ENCODE data around the gene KISS1. TPM values are rescaled to one million over a fixed set of nuclear protein-coding genes. Genes with fewer than 3 reads are reported as not detected.

KISS1 gene
- total RNA-seq, 1 donor from 2014 or later, result not detected

DNA sequence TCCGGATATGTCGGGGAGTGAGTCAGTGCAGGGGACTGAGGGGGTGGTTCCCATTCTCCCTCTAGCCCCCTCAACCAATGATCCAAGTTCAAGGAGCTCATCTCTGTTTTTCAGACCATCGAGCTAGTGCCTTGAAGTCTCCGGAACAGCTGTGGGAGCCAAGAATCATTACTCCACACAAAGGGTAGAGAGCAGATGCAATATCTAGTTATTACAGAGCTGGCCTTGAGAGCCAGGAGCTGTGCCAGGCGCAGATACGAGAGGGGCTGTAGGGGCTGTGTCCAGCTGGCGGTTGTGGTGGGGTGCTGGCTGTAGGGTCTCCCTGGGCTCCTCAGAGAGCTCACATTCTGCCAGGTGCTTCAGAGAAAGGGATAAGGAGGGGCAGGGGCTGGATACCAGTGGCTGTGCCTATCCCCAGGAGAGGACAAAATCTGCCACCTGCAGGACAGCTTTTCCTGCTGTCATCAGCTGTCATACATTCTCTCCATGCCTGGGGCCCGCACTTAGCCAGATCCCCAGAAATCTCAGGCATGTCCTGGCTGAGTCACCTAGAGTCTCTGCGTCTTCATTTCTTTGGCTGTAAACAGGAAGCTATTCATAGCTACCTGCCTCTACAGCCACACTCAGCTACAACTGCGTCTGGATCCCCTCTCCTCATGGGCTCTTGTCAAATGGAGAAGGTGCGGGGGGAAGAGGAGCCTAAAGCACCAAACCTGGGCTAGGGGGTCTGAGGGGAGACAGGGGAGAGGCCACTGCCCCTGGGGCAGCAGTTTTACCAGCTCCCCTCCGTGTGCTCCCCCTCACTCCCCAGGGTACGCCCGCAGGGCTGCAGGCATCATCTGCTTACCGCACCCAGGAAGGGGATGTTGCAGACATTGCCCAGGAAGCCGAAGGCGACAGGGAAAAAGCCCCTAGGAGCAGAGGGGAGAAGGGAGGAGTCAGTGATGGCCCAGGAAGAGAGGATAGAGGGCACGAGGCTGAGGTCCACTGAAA, 2.4 kb upstream of the KISS1 start:
- Mint-ChIP-seq H3K4me3 (ENCODE audit: low read depth) (no peak overlapping the region), H3K36me3 (ENCODE audit: low read depth) (no peaks in the 10 kb centered on the region), H3K9me3 (no peaks in the 10 kb centered on the region), H3K4me1 (ENCODE audit: low read depth) (no peaks in the 10 kb centered on the region), H3K27me3 (ENCODE audit: low read depth) (peaks cover 3% of the 10 kb centered on the region), H3K27ac (no peak overlapping the region)
- intact Hi-C loops (cut with micrococcal nuclease), result no loop called here
- no peak for DNase-seq (ENCODE audit: low spot score)

DNA sequence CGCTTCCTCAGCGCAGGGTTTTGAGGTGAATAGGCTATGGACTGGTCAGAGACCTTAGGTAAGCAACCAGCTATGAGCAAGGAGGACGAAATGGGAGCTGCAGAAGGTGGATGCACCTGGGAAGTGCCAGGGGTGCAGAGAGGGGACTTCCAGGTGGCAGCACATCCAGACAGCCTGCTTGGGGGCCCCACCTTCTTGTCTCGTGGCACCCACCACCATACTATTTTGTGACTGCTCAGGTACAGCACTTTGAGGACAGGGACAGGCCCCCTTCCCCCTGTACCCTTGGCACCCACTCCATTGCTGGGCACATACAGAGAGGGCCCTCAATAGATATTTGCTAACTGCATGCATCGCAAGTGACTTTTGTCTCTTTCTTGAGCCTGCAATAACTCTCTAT, 777 bp upstream of the KISS1 start:
- DNase-seq (ENCODE audit: low spot score), result no peak
- Mint-ChIP-seq H3K27ac (no peak overlapping the region), H3K4me1 (ENCODE audit: low read depth) (no peaks in the 10 kb centered on the region), H3K36me3 (ENCODE audit: low read depth) (no peaks in the 10 kb centered on the region), H3K9me3 (no peaks in the 10 kb centered on the region), H3K4me3 (ENCODE audit: low read depth) (no peak overlapping the region), H3K27me3 (ENCODE audit: low read depth) (peaks cover 8% of the 10 kb centered on the region)
- intact Hi-C loops (cut with micrococcal nuclease), result no loop called here

DNA sequence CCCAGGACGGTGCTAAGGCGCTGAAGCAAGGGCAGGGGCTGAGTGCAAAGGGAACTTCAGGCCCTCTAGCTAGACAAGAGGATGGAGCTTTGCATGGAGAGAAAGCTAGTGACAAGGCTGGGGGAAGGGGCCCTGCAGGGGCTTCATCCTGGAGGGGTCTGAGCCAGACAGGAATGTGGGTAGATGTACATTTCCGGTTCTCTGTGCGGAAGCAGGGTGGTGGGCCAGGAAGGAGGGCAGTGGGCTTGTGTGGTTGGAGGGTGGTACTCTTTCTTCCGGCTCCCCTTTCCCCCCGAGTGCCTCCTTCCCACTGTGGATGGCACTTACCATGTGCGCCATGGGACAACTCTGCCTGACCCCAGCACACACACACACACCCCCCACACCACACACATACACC, 1.5 kb downstream of the KISS1 start:
- H3K9me3 Mint-ChIP-seq, result no peaks in the 10 kb centered on the region
- no peak for DNase-seq (ENCODE audit: low spot score)
- intact Hi-C loops (cut with micrococcal nuclease), result no loop called here
- H3K4me1 Mint-ChIP-seq (ENCODE audit: low read depth), result peaks cover 3% of the 10 kb centered on the region
- H3K4me3 Mint-ChIP-seq (ENCODE audit: low read depth), result no peak overlapping the region
- H3K27ac Mint-ChIP-seq, result no peak overlapping the region
- H3K27me3 Mint-ChIP-seq (ENCODE audit: low read depth), result peaks cover 21% of the 10 kb centered on the region
- no peaks in the 10 kb centered on the region for H3K36me3 Mint-ChIP-seq (ENCODE audit: low read depth)

DNA sequence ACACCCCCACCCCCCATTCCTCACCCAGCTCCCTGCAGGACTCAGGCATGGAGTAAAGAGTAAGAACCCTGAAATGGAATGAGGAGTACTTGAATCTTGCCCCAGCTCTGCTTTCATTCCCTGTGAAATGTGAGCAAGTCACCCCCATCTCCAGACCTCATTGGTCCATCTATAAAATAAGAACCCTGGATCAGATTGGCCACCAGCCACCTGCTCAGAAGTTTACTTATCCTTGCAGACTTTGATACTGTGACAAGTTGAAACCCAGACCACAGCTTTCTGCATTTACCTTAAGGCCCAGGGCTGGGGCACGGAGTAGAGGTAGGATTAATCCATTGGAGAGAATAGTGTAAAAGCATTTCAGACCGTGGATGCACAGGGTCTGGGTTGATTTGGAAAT, 2.2 kb downstream of the KISS1 start:
- Mint-ChIP-seq H3K4me1 (ENCODE audit: low read depth) (peaks cover 7% of the 10 kb centered on the region), H3K9me3 (no peaks in the 10 kb centered on the region), H3K4me3 (ENCODE audit: low read depth) (no peak overlapping the region), H3K36me3 (ENCODE audit: low read depth) (no peaks in the 10 kb centered on the region), H3K27me3 (ENCODE audit: low read depth) (peaks cover 27% of the 10 kb centered on the region), H3K27ac (no peak overlapping the region)
- intact Hi-C loops (cut with micrococcal nuclease), result no loop called here
- no peak for DNase-seq (ENCODE audit: low spot score)

DNA sequence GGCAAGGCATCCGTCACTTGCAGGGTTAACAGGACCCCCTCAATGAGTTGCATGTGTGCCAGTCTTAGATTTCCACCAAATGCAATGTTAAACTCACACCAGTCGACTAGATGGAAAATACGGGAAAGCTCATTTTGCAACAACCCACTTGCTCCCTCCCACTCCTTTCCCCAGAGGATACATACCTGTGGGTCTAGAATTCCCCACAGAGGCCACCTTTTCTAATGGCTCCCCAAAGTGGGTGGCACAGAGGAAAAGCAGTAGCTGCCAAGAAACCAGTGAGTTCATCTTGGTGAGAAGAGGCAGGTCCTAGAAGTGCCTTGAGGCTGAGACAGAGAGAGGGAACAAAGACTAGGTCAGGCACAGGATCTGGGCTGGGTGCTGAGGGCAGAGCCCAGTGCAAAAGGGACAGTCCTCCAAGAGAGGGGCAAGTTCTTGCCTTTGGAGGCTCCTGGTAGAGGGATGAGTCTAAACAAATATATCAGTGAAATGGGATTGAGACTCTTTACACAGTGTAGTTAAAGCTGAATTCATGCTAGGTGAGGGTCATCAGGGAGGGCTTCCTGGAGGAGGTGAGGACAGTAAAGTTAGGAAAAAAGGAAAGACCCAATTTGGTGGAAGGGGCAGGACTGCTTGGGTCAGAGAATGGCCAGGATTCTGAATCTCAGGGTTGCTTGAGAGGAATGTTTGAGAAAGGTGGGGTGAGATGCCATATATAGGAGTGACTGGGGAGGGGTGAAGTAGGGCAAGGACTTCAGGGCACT, 3.5 kb downstream of the KISS1 start:
- Mint-ChIP-seq H3K9me3 (no peaks in the 10 kb centered on the region), H3K27ac (no peak overlapping the region), H3K4me3 (ENCODE audit: low read depth) (no peak overlapping the region), H3K4me1 (ENCODE audit: low read depth) (peaks cover 11% of the 10 kb centered on the region), H3K36me3 (ENCODE audit: low read depth) (no peaks in the 10 kb centered on the region), H3K27me3 (ENCODE audit: low read depth) (peaks cover 35% of the 10 kb centered on the region)
- intact Hi-C loops (cut with micrococcal nuclease), result no loop called here
- no peak for DNase-seq (ENCODE audit: low spot score)

DNA sequence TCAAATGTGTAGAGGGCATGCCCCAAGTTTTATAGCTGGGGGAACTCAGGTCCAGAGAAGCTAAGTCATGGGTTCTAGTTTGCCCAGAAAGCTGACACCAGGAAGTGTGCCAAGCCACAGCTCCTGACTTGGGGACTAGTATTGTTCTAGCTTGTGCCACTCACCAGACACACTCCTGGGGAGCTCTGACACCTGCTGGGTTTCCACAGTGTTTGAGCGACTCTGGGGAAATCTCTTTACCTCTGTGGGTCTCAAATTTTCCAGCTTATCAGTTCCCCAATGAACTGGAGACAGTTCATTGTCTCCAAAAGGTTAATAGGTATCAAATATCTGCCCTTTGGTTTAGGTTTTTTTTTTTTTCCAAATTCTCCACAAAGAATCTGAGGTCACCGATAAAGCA, 4.2 kb downstream of the KISS1 start:
- no peak overlapping the region for H3K27ac Mint-ChIP-seq
- peaks cover 40% of the 10 kb centered on the region for H3K27me3 Mint-ChIP-seq (ENCODE audit: low read depth)
- no peak for DNase-seq (ENCODE audit: low spot score)
- no peaks in the 10 kb centered on the region for H3K36me3 Mint-ChIP-seq (ENCODE audit: low read depth)
- H3K4me1 Mint-ChIP-seq (ENCODE audit: low read depth), result peaks cover 11% of the 10 kb centered on the region
- intact Hi-C loops (cut with micrococcal nuclease), result no loop called here
- no peaks in the 10 kb centered on the region for H3K9me3 Mint-ChIP-seq
- H3K4me3 Mint-ChIP-seq (ENCODE audit: low read depth), result no peak overlapping the region

DNA sequence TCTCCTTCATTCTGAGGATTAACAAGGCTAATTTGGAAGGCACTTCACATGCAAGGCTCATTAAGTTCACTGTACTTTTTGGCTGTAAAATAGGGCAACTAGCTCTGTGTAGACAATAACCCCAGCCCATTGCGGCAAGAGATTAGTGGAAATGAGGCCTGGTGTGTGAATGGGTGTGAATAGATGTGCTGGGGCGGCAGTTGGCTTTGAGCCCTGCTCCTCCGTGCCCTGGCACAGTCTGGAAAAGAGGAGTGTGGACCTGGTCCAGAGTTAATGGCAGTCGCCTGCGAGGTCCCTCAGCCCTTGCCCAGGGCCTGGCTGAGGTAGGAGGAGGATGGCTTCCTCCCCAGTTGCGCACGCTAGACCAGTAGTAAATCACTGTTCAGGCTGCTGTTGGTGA, 4.8 kb downstream of the KISS1 start:
- Mint-ChIP-seq H3K36me3 (ENCODE audit: low read depth) (no peaks in the 10 kb centered on the region), H3K27me3 (ENCODE audit: low read depth) (peaks cover 45% of the 10 kb centered on the region), H3K27ac (no peak overlapping the region), H3K4me1 (ENCODE audit: low read depth) (peaks cover 11% of the 10 kb centered on the region), H3K9me3 (no peaks in the 10 kb centered on the region), H3K4me3 (ENCODE audit: low read depth) (no peak overlapping the region)
- intact Hi-C loops (cut with micrococcal nuclease), result no loop called here
- no peak for DNase-seq (ENCODE audit: low spot score)

DNA sequence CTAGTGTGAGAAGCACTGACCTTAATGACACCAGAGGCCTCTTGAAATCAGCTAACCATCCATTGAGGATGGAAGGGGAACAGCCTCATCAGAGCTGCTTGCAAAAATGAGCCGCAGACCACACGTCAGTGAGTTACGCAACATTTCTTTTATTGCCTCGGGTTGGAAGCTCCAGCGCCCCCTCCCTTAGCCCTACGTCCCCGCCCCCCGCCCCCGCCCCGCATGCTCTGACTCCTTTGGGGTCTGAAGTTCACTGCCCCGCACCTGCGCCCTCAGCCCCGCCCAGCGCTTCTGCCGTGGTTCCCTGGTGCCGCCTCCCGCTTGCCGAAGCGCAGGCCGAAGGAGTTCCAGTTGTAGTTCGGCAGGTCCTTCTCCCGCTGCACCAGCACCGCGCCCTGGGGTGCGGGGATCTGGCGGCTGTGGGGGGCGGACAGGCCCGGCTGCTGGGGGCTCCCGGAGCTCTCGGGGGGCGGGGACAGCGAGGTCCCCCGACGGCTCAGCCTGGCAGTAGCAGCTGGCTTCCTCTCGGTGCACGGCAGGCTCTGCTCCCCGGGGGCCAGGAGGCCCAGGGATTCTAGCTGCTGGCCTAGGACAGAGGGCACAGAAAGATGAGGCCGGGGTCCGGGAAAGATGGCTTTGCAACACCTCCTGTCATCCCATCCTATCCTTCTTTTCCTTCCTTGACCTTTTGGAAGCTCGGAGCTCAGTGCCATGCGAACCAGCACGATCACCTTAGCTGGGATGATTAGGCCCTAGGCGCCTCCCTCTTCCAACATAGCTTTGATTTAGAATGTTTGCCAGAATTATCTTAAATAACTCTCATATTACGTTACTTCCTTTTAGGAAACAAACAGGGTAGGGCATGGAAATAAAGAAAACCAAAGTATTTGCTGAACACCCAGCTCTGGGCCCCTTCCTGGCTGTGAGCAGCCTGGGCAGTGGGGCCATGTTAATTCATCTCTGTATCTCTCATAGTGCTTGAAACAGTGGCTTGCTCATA, 5.8 kb downstream of the KISS1 start:
- no peaks in the 10 kb centered on the region for H3K36me3 Mint-ChIP-seq (ENCODE audit: low read depth)
- intact Hi-C loops (cut with micrococcal nuclease), result no loop called here
- H3K4me1 Mint-ChIP-seq (ENCODE audit: low read depth), result peaks cover 11% of the 10 kb centered on the region
- no peak overlapping the region for H3K27ac Mint-ChIP-seq
- no peak overlapping the region for H3K4me3 Mint-ChIP-seq (ENCODE audit: low read depth)
- no peaks in the 10 kb centered on the region for H3K9me3 Mint-ChIP-seq
- peaks cover 45% of the 10 kb centered on the region for H3K27me3 Mint-ChIP-seq (ENCODE audit: low read depth)
- no peak for DNase-seq (ENCODE audit: low spot score)

DNA sequence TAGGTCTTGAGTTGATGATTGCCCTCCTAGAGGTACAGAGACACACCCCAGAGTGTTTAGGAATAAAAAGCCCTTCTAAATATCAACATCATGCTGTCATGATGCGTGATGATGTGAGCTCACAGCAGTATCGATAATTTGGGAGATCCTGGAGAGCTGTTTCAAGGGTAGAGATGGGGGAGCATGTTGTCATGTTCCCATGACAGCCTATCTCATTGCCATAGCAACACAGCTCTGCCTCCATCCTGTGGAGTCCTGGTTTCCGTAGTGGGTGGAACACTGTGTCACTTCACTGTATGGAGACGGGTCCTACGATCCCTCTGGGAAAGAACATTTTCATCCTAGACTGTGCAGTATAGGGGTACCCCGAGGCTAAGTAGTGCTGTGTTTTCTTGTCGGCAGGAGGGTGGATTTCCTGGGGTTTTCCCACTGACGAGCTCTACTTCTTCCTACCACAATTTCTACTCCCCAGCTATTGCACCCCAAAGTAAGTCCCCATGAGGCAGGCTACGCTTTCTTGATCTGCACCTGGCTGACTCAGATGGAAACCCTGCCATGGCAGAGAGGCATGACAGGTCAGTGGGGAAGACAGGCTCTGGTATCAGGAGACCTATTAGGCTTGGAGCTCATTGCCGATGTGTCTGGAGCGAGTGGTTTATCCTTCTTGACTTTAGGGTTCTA, 7.2 kb downstream of the KISS1 start:
- H3K36me3 Mint-ChIP-seq (ENCODE audit: low read depth), result no peaks in the 10 kb centered on the region
- no peak for DNase-seq (ENCODE audit: low spot score)
- intact Hi-C loops (cut with micrococcal nuclease), result no loop called here
- peaks cover 11% of the 10 kb centered on the region for H3K4me1 Mint-ChIP-seq (ENCODE audit: low read depth)
- H3K27ac Mint-ChIP-seq, result no peak overlapping the region
- H3K9me3 Mint-ChIP-seq, result no peaks in the 10 kb centered on the region
- H3K27me3 Mint-ChIP-seq (ENCODE audit: low read depth), result peaks cover 45% of the 10 kb centered on the region
- H3K4me3 Mint-ChIP-seq (ENCODE audit: low read depth), result no peak overlapping the region

DNA sequence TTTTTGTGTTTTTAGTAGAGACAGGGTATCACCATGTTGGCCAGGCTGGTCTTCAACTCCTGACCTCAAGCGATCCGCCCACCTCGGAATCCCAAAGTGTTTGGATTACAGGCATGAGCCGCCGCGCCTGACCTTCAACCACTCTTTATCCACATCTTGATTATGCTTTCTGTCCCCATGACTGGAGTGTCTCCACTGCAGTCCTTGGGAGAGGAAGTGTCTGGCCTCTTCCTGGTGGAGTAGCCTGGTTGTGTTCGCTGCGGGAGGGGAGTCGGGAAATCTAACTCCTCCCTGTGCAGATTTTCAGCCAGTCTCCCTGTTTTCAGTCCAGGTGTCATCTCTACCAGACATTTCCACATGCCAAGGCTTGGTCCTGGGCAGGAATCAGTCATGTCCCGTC, 9.7 kb downstream of the KISS1 start:
- H3K9me3 Mint-ChIP-seq, result no peaks in the 10 kb centered on the region
- intact Hi-C loops (cut with micrococcal nuclease), result no loop called here
- H3K36me3 Mint-ChIP-seq (ENCODE audit: low read depth), result no peaks in the 10 kb centered on the region
- H3K27ac Mint-ChIP-seq, result no peak overlapping the region
- H3K27me3 Mint-ChIP-seq (ENCODE audit: low read depth), result peaks cover 42% of the 10 kb centered on the region
- no peak for DNase-seq (ENCODE audit: low spot score)
- H3K4me1 Mint-ChIP-seq (ENCODE audit: low read depth), result peaks cover 11% of the 10 kb centered on the region
- no peak overlapping the region for H3K4me3 Mint-ChIP-seq (ENCODE audit: low read depth)

DNA sequence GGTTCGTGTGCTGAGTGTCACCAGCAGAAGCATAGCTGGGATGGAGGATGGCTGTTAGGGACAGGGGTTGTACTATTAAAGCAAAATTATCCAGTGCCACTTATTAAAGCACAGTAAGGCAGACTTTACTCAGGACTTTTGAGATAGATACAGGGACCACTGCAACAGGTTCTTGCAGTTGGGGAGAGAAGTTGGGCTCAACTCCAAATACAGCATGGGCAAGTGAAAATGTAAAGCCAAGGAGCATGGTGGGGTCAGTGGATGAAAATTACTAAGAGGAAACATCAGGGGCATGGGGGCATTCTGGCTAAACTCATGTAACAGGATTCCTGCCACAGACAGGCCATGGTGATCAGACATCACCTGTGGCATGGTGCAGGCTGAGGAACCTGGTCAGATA, 15.2 kb downstream of the KISS1 start:
- no peak overlapping the region for H3K4me3 Mint-ChIP-seq (ENCODE audit: low read depth)
- intact Hi-C loops (cut with micrococcal nuclease), result no loop called here
- no peaks in the 10 kb centered on the region for H3K4me1 Mint-ChIP-seq (ENCODE audit: low read depth)
- no peaks in the 10 kb centered on the region for H3K9me3 Mint-ChIP-seq
- no peak overlapping the region for H3K27ac Mint-ChIP-seq
- H3K27me3 Mint-ChIP-seq (ENCODE audit: low read depth), result peaks cover 5% of the 10 kb centered on the region
- no peak for DNase-seq (ENCODE audit: low spot score)
- no peaks in the 10 kb centered on the region for H3K36me3 Mint-ChIP-seq (ENCODE audit: low read depth)

DNA sequence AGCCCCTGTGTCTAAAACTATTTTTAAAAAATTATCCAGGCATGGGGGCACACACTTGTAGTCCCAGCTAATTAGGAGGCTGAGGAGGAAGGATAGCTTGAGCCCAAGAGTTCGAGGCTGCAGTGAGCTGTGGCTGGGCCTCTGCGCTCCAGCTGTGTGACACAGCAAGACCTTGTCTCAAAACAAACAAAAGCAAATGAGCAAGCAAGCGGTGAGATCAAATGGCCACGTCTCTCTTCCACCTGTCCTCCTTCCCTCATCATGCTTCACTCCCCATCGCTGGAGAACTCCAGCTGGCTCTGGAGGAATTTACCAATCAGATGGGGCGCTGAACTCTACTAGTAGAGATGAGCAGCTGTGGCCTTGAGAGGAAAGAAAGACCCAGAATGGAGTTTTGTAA, 16.2 kb downstream of the KISS1 start:
- Mint-ChIP-seq H3K27me3 (ENCODE audit: low read depth) (peaks cover 5% of the 10 kb centered on the region), H3K9me3 (no peaks in the 10 kb centered on the region), H3K36me3 (ENCODE audit: low read depth) (no peaks in the 10 kb centered on the region), H3K4me1 (ENCODE audit: low read depth) (no peaks in the 10 kb centered on the region), H3K4me3 (ENCODE audit: low read depth) (no peak overlapping the region), H3K27ac (no peak overlapping the region)
- intact Hi-C loops (cut with micrococcal nuclease), result no loop called here
- no peak for DNase-seq (ENCODE audit: low spot score)

Measured in activated T-helper 2 cell treated with anti-CD3 and anti-CD28 coated beads, Interferon-gamma antibody, Interleukin-2, Interleukin-4, amounts not matched to agents 10 μg/mL and 5 μg/mL and 100 μg/mL, durations not matched to agents 14 hours and 24 hours and 36 hours (primary cell).